Fibroblast of lung (primary cell): ENCODE data around the gene MAML2. TPM values are rescaled to one million over a fixed set of nuclear protein-coding genes. Genes with fewer than 3 reads are reported as not detected.
A peak's percentile ranks its signal among the peaks of the same experiment; 100 is the strongest.

ENCODE experiments used
- DNase-seq, 2 donors: peaks; one replicate each; pipeline versions ENCODE4 v3.0.0 to v3.0.0-alpha.2; 2010; ENCODE audit warnings: low read depth in 2 of 2
- H2AFZ ChIP-seq: 2 replicates; pipeline ENCODE4 v1.5.1; 2012; ENCODE audit warnings: low read length, control low read depth, inconsistent platforms
- H3K27ac ChIP-seq: 2 replicates; pipeline ENCODE4 v1.5.1; 2011; ENCODE audit warnings: low read length, control low read depth; ENCODE audit not compliant: insufficient read depth
- H3K27me3 ChIP-seq: 2 replicates; pipeline ENCODE4 v1.5.1; 2011; ENCODE audit warnings: mild to moderate bottlenecking, low read length; ENCODE audit not compliant: control insufficient read depth, insufficient read depth
- H3K36me3 ChIP-seq: 2 replicates; pipeline ENCODE4 v1.5.1; 2011; ENCODE audit warnings: low read length; ENCODE audit not compliant: control insufficient read depth, insufficient read depth
- H3K4me1 ChIP-seq: 2 replicates; pipeline ENCODE4 v1.5.1; 2011; ENCODE audit warnings: low read length; ENCODE audit not compliant: control insufficient read depth, insufficient read depth; ENCODE audit errors: extremely low read depth
- H3K4me2 ChIP-seq: 2 replicates; pipeline ENCODE4 v1.5.1; 2011; ENCODE audit warnings: low read length, control low read depth; ENCODE audit not compliant: insufficient read depth; ENCODE audit errors: extremely low read depth
- H3K4me3 ChIP-seq, 4 experiments: fragments of 200-600 bp in 1 of 4; sonication (generic) in 1 of 4; replicated peaks in 1 of 4; 2 replicates each; pipeline ENCODE4 v1.5.1; 2011 to 2016; ENCODE audit warnings: low read length in 4 of 4, low read depth in 3 of 4, mild to moderate bottlenecking in 3 of 4, control low read depth in 2 of 4, inconsistent platforms in 1 of 4, mixed read lengths in 1 of 4; ENCODE audit not compliant: insufficient read depth in 1 of 4; ENCODE audit errors: control extremely low read depth in 1 of 4
- H3K79me2 ChIP-seq: 2 replicates; pipeline ENCODE4 v1.5.1; 2012; ENCODE audit warnings: mild to moderate bottlenecking, low read length, inconsistent platforms; ENCODE audit not compliant: control insufficient read depth, insufficient read depth
- H3K9ac ChIP-seq: 2 replicates; pipeline ENCODE4 v1.5.1; 2011; ENCODE audit warnings: mild to moderate bottlenecking, low read length, control low read depth; ENCODE audit not compliant: insufficient read depth
- H3K9me3 ChIP-seq: 2 replicates; pipeline ENCODE4 v1.5.1; 2012; ENCODE audit warnings: low read depth, low read length; ENCODE audit not compliant: control insufficient read depth, insufficient read depth
- H4K20me1 ChIP-seq: 2 replicates; pipeline ENCODE4 v1.5.1; 2011; ENCODE audit warnings: low read length; ENCODE audit not compliant: control insufficient read depth, insufficient read depth; ENCODE audit errors: extremely low read depth
- CTCF ChIP-seq, 2 donors: IDR thresholded peaks in 1 of 2; conservative IDR thresholded peaks in 1 of 2; 1 replicate in 1 of 2; 2 replicates in 1 of 2; pipeline ENCODE4 v1.5.1; 2011 to 2012; ENCODE audit warnings: low read length in 2 of 2, control low read depth in 1 of 2, inconsistent platforms in 1 of 2, low read depth in 1 of 2, mild to moderate bottlenecking in 1 of 2
- EZH2 ChIP-seq: IDR thresholded peaks from 2 replicates; pipeline ENCODE4 v1.5.1; 2012; ENCODE audit warnings: low read length, control low read depth, mild to moderate bottlenecking; ENCODE audit errors: missing control alignments
- polyA plus RNA-seq, 2 donors: library from polyadenylated mRNA; depleted of rRNA in 1 of 2; stranded (reverse) in 1 of 2; unstranded in 1 of 2; fragments of >200 nt; gene quantifications; 2 replicates each; pipeline ENCODE4 v1.2.1, GENCODE V29; 2011 to 2012; ENCODE audit warnings: missing spikeins in 1 of 2
- total RNA-seq: library from RNA; depleted of rRNA; stranded (reverse); fragments of >200 nt; gene quantifications from 2 replicates; pipeline ENCODE4 v1.2.1, GENCODE V29; 2014

MAML2 gene
- total and polyA plus RNA-seq, 2 donors (not counting 1 experiment from before 2014, with no cell fraction given), result 13.0 to 19.0 TPM

- peaks cover 11% of the 10 kb centered on the region for H3K79me2 ChIP-seq
- H3K27me3 ChIP-seq, result no peaks in the 10 kb centered on the region
- H2AFZ ChIP-seq, result no peak overlapping the region
- H3K9me3 ChIP-seq, result no peaks in the 10 kb centered on the region
- H3K4me2 ChIP-seq, result no peak overlapping the region
- no peak for DNase-seq
- H3K9ac ChIP-seq, result no peak overlapping the region
- no peaks in the 10 kb centered on the region for H3K36me3 ChIP-seq
- H3K4me1 ChIP-seq, result peaks cover 7% of the 10 kb centered on the region
- H3K27ac ChIP-seq, result no peak overlapping the region
- no peak for TF ChIP-seq EZH2
- H4K20me1 ChIP-seq, result no peaks in the 10 kb centered on the region
- no peak overlapping the region for H3K4me3 ChIP-seq
These were observed 65.3 kb downstream of the MAML2 start for GRCh38 chr11:96277696-96278038.

- no peaks in the 10 kb centered on the region for H4K20me1 ChIP-seq
- no peaks in the 10 kb centered on the region for H3K9me3 ChIP-seq
- H3K9ac ChIP-seq, result no peak overlapping the region
- H3K4me2 ChIP-seq, result no peak overlapping the region
- no peak overlapping the region for H2AFZ ChIP-seq
- H3K27me3 ChIP-seq, result no peaks in the 10 kb centered on the region
- H3K4me1 ChIP-seq, result peaks cover 7% of the 10 kb centered on the region
- H3K27ac ChIP-seq, result no peak overlapping the region
- no peak overlapping the region for H3K4me3 ChIP-seq
- TF ChIP-seq CTCF (conservative IDR thresholded peaks at IDR 0.05 in 1 of 2, IDR thresholded peaks at IDR 0.05 in 1 of 2; ENCODE audit: low read depth in 1 of 2, low read length in 2 of 2), result no peak
- H3K36me3 ChIP-seq, result no peaks in the 10 kb centered on the region
- DNase-seq, result no peak
- peaks cover 11% of the 10 kb centered on the region for H3K79me2 ChIP-seq
These were observed 66.2 kb downstream of the MAML2 start for GRCh38 chr11:96276836-96277235.

GRCh38 chr11:96275801-96276594, 67.0 kb downstream of the MAML2 start:
- no peaks in the 10 kb centered on the region for H4K20me1 ChIP-seq
- no peak overlapping the region for H2AFZ ChIP-seq
- no peak overlapping the region for H3K4me3 ChIP-seq
- H3K4me2 ChIP-seq, result no peak overlapping the region
- H3K9ac ChIP-seq, result no peak overlapping the region
- H3K27me3 ChIP-seq, result no peaks in the 10 kb centered on the region
- H3K79me2 ChIP-seq, result peaks cover 6% of the 10 kb centered on the region
- H3K36me3 ChIP-seq, result no peaks in the 10 kb centered on the region
- no peaks in the 10 kb centered on the region for H3K9me3 ChIP-seq
- no peak overlapping the region for H3K27ac ChIP-seq
- H3K4me1 ChIP-seq, result peaks cover 7% of the 10 kb centered on the region
- DNase-seq, result peak in 1 of 2 donors; percentile 70
- TF ChIP-seq EZH2 (no peak), CTCF (conservative IDR thresholded peaks at IDR 0.05 in 1 of 2, IDR thresholded peaks at IDR 0.05 in 1 of 2; ENCODE audit: low read depth in 1 of 2, low read length in 2 of 2) (no peak)
